H1 (cell line): ENCODE measurements around the gene NUP43. TPM values are rescaled to one million over a fixed set of nuclear protein-coding genes. Genes with fewer than 3 reads are reported as not detected.

Experiments
- EZH2 ChIP-seq: fragments of 200-600 bp; sonication (generic); IDR thresholded peaks from 2 replicates; pipeline ENCODE4 v1.7.1; 2012; ENCODE audit warnings: low read depth, mild to moderate bottlenecking, moderate library complexity, low read length, inconsistent platforms; ENCODE audit not compliant: severe bottlenecking
- MAX ChIP-seq: IDR thresholded peaks from 2 replicates; pipeline ENCODE4 v1.6.1; 2012; ENCODE audit warnings: inconsistent platforms
- NANOG ChIP-seq: IDR thresholded peaks from 2 replicates; pipeline ENCODE4 v1.6.1; 2011; ENCODE audit warnings: low read length, low read depth, mild to moderate bottlenecking, inconsistent platforms; ENCODE audit not compliant: insufficient read depth, poor library complexity, severe bottlenecking
- SAP30 ChIP-seq: fragments of 300-600 bp; sonication (generic); IDR thresholded peaks from 2 replicates; pipeline ENCODE4 v1.7.1; 2012; ENCODE audit warnings: low read length, moderate library complexity, mild to moderate bottlenecking, inconsistent platforms; ENCODE audit not compliant: insufficient read depth, insufficient replicate concordance
- polyA plus RNA-seq, 7 experiments: library from polyadenylated mRNA; depleted of rRNA in 3 of 7; stranded (reverse) in 5 of 7; unstranded in 2 of 7; fragments of >200 nt in 5 of 7; fragments of 200-250 nt in 2 of 7; gene quantifications; 1 replicate in 5 of 7; 2 replicates in 1 of 7; 4 replicates in 1 of 7; pipeline versions ENCODE4 v1.2.1 to v1.2.3, GENCODE V29; 2011 to 2013; ENCODE audit warnings: missing spikeins in 2 of 7, mixed read lengths in 2 of 7
- total RNA-seq: library from RNA; stranded (reverse); fragmentation: NEBNext Ultra II Directional; extraction: Animal tissue kit (Norgen Biotek cat#: 25700); gene quantifications from 2 replicates; pipeline ENCODE4 v1.2.1, GENCODE V29; 2021

NUP43 gene
- total and polyA plus RNA-seq, 2 of the 8 experiments (the other 6 are each of a cell fraction or from before 2014, with no cell fraction given): 25.2 to 83.4 TPM

GRCh38 chr6:149781715-149782114, 35.4 kb upstream of the NUP43 start (continued):
- no peak for TF ChIP-seq NANOG
- TF ChIP-seq SAP30: no peak
- TF ChIP-seq MAX: no peak
- no peak for TF ChIP-seq EZH2
- TF ChIP-seq, all 59 proteins: peak for 0
